ENCODE measurements around the gene TMCO2.

The TMCO2 gene

DNA sequence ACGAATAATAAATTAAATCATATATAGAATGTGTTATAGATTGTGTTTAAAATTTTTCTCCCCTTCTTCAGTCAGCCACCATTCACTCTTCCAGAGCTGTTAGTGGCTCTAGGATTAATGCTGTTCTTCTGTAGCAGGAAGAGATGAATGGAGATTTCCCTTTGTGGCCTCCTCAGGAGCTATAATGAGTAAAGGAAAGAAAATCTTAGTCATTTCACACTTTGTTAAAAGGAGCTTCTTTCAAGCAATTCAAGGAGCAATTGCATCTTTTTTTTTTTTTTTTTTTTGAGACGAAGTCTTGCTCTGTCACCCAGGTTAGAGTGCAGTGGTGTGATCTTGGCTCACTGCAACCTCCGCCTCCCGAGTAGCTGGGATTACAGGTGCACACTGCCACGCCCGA is 23.7 kb upstream of the TMCO2 start:
- TF ChIP-seq, protein P1, sequence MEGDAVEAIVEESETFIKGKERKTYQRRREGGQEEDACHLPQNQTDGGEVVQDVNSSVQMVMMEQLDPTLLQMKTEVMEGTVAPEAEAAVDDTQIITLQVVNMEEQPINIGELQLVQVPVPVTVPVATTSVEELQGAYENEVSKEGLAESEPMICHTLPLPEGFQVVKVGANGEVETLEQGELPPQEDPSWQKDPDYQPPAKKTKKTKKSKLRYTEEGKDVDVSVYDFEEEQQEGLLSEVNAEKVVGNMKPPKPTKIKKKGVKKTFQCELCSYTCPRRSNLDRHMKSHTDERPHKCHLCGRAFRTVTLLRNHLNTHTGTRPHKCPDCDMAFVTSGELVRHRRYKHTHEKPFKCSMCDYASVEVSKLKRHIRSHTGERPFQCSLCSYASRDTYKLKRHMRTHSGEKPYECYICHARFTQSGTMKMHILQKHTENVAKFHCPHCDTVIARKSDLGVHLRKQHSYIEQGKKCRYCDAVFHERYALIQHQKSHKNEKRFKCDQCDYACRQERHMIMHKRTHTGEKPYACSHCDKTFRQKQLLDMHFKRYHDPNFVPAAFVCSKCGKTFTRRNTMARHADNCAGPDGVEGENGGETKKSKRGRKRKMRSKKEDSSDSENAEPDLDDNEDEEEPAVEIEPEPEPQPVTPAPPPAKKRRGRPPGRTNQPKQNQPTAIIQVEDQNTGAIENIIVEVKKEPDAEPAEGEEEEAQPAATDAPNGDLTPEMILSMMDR (IDR thresholded peaks at IDR 0.05; ENCODE audit: low read depth, low read length, missing control alignments): no peak
- DNase-seq (ENCODE audit: extremely low read depth, low read depth): no peak
- H3K4me3 ChIP-seq (replicated peaks; ENCODE audit: low read depth, low read length): no peak overlapping the region

DNA sequence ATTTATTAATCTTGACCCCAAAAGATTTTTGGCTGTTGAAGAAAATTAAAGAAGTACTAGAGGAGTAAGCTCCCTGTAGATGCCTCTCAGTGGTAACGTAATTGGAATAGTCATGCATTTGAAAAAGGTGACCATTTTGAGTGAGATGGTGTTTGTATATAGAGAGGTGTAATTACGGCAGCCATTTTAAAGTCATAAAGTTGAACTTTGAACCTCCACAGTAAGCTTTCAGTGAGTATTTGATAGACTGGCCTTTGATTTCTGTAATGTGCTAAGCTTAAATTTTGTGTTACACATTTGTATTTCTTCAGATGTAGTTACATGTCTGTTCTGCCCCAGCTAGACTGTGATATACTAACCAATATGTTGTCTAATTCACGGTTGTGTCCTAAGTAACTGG is 21.5 kb upstream of the TMCO2 start:
- no peak overlapping the region for H3K4me3 ChIP-seq (replicated peaks; ENCODE audit: low read depth, low read length)
- TF ChIP-seq, protein P1 (IDR thresholded peaks at IDR 0.05; ENCODE audit: low read depth, low read length, missing control alignments): no peak
- no peak for DNase-seq (ENCODE audit: extremely low read depth, low read depth)

DNA sequence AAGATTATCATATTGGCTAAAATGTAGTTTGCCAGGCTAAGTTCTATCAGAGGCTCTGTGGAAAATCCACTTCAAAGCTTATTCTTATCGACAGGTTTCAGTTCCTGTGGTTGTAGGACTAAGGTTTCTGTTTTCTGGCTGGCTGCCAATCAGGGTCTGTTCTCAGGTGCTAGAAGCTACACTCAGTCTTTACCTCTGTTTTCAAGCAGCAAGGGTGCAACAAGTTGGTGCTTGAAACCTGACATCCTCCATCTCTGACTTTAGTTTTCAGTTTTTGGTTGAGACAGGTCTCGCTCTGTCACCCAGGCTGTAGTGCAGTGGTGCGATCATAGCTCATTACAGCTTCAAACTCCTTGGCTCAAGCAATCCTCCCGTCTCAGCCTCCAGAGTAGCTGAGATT is 15.3 kb upstream of the TMCO2 start:
- no peak for DNase-seq (ENCODE audit: extremely low read depth, low read depth)

DNA sequence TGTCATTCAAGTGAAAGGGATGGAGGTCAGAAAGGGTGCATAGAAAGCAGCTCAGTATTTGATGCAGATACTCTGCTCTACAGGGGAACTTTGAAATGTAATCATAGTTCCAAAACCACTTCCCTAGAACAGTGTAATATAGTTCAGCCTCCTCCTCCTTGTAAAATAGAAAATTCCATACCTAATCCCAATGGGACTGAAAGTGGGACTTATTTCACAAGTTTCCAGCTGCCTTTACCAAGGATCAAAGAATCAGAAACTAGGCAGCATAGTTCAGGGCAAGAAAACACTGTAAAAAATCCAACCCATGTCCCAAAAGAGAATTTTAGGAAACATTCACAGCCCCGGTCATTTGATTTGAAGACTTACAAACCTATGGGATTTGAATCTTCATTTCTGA is 8.1 kb upstream of the TMCO2 start:
- no peak overlapping the region for H3K4me3 ChIP-seq (replicated peaks; ENCODE audit: low read depth, low read length)
- TF ChIP-seq, protein P1 (IDR thresholded peaks at IDR 0.05; ENCODE audit: low read depth, low read length, missing control alignments): no peak
- no peak for DNase-seq (ENCODE audit: extremely low read depth, low read depth)

More for the DNA sequence above, 15.3 kb upstream of the TMCO2 start:
- no peak overlapping the region for H3K4me3 ChIP-seq (replicated peaks; ENCODE audit: low read depth, low read length)
- TF ChIP-seq, protein P1 (IDR thresholded peaks at IDR 0.05; ENCODE audit: low read depth, low read length, missing control alignments): no peak

DNA sequence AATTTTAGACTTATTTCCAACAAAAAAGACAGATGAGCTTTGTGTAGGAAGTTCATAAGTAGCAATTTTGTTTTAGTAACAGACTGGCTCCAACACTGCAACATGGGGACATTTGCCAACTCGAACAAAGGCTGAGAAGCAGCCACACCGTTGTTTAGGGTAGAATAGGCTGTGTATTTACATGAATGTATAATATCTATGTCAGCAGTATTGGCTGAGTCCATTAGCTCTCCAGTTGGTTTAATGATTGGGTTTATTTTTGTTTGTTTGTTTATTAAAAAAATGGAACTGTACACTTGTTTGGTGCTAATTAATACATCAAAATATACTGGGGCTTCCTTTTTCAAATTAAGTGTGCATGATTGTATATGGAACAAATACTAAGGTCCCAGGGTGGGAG is 7.3 kb upstream of the TMCO2 start:
- TF ChIP-seq, protein P1 (IDR thresholded peaks at IDR 0.05; ENCODE audit: low read depth, low read length, missing control alignments): no peak
- no peak for DNase-seq (ENCODE audit: extremely low read depth, low read depth)
- no peak overlapping the region for H3K4me3 ChIP-seq (replicated peaks; ENCODE audit: low read depth, low read length)

DNA sequence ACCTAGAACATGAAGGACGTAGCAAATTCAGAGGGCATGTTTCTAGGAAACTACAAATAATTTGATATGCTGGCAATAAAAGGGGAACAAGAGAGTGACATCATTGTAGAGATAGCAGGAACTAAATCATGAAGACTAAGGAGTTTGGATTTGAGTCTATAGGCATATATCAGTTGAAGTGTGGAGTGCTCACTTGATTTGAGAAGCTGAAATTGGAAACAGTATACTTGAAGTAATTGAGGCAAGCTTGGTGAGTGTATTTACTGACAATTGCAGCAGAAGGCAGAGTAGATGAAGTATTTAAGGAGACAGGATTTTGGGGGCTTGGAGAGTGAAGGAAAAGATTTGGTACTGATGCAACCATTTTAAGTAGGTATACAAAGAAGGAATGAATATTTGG is 6.4 kb upstream of the TMCO2 start:
- H3K4me3 ChIP-seq (replicated peaks; ENCODE audit: low read depth, low read length): no peak overlapping the region
- DNase-seq (ENCODE audit: extremely low read depth, low read depth): no peak
- TF ChIP-seq, protein P1 (IDR thresholded peaks at IDR 0.05; ENCODE audit: low read depth, low read length, missing control alignments): no peak

DNA sequence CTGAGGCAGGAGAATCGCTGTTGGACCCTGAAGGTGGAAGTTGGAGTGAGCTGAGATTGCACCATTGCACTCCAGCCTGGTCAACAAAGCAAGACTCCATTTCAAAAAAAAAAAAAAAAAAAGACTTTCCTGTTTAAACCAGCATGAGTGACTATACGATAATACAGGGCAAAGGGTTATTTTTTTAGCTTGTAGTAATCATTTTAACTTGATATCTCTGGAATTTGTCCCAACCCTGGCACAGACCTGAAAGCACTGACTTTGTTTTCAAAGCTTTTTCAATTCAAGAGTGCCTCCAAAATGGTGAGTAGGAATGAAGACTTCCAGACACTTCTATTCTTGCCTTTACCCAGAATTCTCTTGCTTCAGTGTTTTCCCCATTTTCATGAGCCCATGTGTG is 4.4 kb upstream of the TMCO2 start:
- no peak for DNase-seq (ENCODE audit: extremely low read depth, low read depth)
- H3K4me3 ChIP-seq (replicated peaks; ENCODE audit: low read depth, low read length): no peak overlapping the region
- TF ChIP-seq, protein P1 (IDR thresholded peaks at IDR 0.05; ENCODE audit: low read depth, low read length, missing control alignments): no peak
